ENCODE results near the gene ZBTB32.

DNA sequence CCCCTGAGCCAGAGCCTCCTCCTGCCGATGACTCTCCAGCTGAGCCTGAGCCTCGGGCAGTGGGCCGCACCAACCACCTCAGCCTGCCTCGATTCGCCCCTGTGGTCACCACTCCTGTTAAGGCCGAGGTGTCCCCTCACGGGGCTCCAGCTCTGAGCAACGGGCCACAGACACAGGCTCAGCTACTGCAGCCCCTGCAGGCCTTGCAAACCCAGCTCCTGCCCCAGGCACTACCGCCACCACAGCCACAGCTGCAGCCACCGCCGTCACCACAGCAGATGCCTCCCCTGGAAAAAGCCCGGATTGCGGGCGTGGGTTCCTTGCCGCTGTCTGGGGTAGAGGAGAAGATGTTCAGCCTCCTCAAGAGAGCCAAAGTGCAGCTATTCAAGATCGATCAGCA lies 17.0 kb downstream of the ZBTB32 start:
- TF ChIP-seq, protein P1, sequence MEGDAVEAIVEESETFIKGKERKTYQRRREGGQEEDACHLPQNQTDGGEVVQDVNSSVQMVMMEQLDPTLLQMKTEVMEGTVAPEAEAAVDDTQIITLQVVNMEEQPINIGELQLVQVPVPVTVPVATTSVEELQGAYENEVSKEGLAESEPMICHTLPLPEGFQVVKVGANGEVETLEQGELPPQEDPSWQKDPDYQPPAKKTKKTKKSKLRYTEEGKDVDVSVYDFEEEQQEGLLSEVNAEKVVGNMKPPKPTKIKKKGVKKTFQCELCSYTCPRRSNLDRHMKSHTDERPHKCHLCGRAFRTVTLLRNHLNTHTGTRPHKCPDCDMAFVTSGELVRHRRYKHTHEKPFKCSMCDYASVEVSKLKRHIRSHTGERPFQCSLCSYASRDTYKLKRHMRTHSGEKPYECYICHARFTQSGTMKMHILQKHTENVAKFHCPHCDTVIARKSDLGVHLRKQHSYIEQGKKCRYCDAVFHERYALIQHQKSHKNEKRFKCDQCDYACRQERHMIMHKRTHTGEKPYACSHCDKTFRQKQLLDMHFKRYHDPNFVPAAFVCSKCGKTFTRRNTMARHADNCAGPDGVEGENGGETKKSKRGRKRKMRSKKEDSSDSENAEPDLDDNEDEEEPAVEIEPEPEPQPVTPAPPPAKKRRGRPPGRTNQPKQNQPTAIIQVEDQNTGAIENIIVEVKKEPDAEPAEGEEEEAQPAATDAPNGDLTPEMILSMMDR (IDR thresholded peaks at IDR 0.05) = no peak
- TF ChIP-seq EP300 (IDR thresholded peaks at IDR 0.05) (no peak), BHLHE40 (IDR thresholded peaks at IDR 0.05; ENCODE audit: low read depth, low read length) (no peak), CBX2 (IDR thresholded peaks at IDR 0.05; ENCODE audit: borderline replicate concordance, low read depth) (no peak), POLR2A (IDR thresholded peaks at IDR 0.05; ENCODE audit: low read length) (no peak), SREBF2 (IDR thresholded peaks at IDR 0.05) (no peak), CEBPB (IDR thresholded peaks at IDR 0.05) (no peak)
- TF ChIP-seq, protein P2, sequence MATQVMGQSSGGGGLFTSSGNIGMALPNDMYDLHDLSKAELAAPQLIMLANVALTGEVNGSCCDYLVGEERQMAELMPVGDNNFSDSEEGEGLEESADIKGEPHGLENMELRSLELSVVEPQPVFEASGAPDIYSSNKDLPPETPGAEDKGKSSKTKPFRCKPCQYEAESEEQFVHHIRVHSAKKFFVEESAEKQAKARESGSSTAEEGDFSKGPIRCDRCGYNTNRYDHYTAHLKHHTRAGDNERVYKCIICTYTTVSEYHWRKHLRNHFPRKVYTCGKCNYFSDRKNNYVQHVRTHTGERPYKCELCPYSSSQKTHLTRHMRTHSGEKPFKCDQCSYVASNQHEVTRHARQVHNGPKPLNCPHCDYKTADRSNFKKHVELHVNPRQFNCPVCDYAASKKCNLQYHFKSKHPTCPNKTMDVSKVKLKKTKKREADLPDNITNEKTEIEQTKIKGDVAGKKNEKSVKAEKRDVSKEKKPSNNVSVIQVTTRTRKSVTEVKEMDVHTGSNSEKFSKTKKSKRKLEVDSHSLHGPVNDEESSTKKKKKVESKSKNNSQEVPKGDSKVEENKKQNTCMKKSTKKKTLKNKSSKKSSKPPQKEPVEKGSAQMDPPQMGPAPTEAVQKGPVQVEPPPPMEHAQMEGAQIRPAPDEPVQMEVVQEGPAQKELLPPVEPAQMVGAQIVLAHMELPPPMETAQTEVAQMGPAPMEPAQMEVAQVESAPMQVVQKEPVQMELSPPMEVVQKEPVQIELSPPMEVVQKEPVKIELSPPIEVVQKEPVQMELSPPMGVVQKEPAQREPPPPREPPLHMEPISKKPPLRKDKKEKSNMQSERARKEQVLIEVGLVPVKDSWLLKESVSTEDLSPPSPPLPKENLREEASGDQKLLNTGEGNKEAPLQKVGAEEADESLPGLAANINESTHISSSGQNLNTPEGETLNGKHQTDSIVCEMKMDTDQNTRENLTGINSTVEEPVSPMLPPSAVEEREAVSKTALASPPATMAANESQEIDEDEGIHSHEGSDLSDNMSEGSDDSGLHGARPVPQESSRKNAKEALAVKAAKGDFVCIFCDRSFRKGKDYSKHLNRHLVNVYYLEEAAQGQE (IDR thresholded peaks at IDR 0.05) = no peak
